HG03060 (cell line): Measurements from ENCODE around the gene NOS1.
"Not testable (repeated sequence)": the region's sequence is repeated elsewhere in the genome, so short reads cannot be mapped to it uniquely, and the experiment has no call there.

ENCODE experiments used
- ATAC-seq: cut with Tn5 transposase; IDR thresholded peaks from one replicate; pipeline ENCODE4 v1.9.1; 2021; ENCODE audit warnings: low read depth, moderate number of reproducible peaks; ENCODE audit not compliant: unreplicated experiment

NOS1 gene

GRCh38 chr12:117280019-117280680 lies 81.3 kb downstream of the NOS1 start:
- ATAC-seq, result no peak

GRCh38 chr12:117279606-117280005 lies 81.8 kb downstream of the NOS1 start:
- ATAC-seq, result no peak

GRCh38 chr12:117277875-117278274 lies 83.6 kb downstream of the NOS1 start:
- ATAC-seq, result no peak

GRCh38 chr12:117273091-117273490 lies 88.3 kb downstream of the NOS1 start:
- ATAC-seq, result no peak

GRCh38 chr12:117272690-117273089 lies 88.7 kb downstream of the NOS1 start:
- ATAC-seq, result no peak

- no peak for ATAC-seq
Measured at GRCh38 chr12:117262749-117263148, 98.7 kb downstream of the NOS1 start.

- ATAC-seq, result no peak
Measured at GRCh38 chr12:117261247-117261646, 100.2 kb downstream of the NOS1 start.

GRCh38 chr12:117255386-117255785 lies 106.0 kb downstream of the NOS1 start:
- no peak for ATAC-seq

- no peak for ATAC-seq
Measured at GRCh38 chr12:117243488-117243887, 117.9 kb downstream of the NOS1 start.

- ATAC-seq, result no peak
Measured at GRCh38 chr12:117241697-117242096, 119.7 kb downstream of the NOS1 start.

- no peak for ATAC-seq
Measured at GRCh38 chr12:117240081-117240755, 121.2 kb downstream of the NOS1 start.

GRCh38 chr12:117236456-117237001 lies 124.9 kb downstream of the NOS1 start:
- ATAC-seq, result no peak

- ATAC-seq, result no peak
Measured at GRCh38 chr12:117235261-117235660, 126.2 kb downstream of the NOS1 start.

- no peak for ATAC-seq
Measured at GRCh38 chr12:117234441-117234840, 127.0 kb downstream of the NOS1 start.

- no peak for ATAC-seq
Measured at GRCh38 chr12:117231750-117232149, 129.7 kb downstream of the NOS1 start.

- no peak for ATAC-seq
Measured at GRCh38 chr12:117228239-117228638, 133.2 kb downstream of the NOS1 start.

- ATAC-seq, result no peak
Measured at GRCh38 chr12:117227000-117227653, 134.3 kb downstream of the NOS1 start.

GRCh38 chr12:117226505-117226904 lies 134.9 kb downstream of the NOS1 start:
- ATAC-seq, result no peak

- no peak for ATAC-seq
Measured at GRCh38 chr12:117225179-117225578, 136.2 kb downstream of the NOS1 start.

GRCh38 chr12:117220947-117221346 lies 140.5 kb downstream of the NOS1 start:
- ATAC-seq, result not testable (repeated sequence)

GRCh38 chr12:117218149-117218548 lies 143.3 kb downstream of the NOS1 start:
- ATAC-seq, result no peak
